NCI-H446 treated with DMSO at 0.1 percent for 48 hours (cell line): ENCODE results near the gene TRAPPC12.
"Not testable (repeated sequence)": the region's sequence is repeated elsewhere in the genome, so short reads cannot be mapped to it uniquely, and the experiment has no call there.

ENCODE experiments used
- DNase-seq: peaks from one replicate; lab custom pipeline; 2025; lab: John Stamatoyannopoulos, UW

TRAPPC12 gene

GRCh38 chr2:3505771-3506170 lies 126.3 kb downstream of the TRAPPC12 start:
- DNase-seq = no peak

DNA sequence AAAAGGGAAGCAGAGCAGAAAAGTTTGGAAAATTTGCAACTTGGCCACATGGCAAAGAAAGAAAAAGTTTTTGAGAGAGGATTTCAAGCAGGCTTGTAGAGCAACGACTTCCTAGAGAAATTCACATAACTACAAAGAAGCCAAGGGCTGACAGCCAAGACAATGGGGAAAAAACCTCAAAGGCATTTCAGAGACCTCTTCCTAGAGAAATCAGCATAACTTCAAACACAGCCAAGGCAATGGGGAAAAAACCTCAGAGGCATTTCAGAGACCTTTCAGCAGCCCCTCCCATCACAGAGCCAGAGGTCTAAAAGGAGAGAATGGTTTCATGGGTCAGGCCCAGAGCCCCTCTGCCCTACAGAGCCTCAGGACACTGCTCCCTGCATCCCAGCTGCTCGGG lies 132.6 kb downstream of the TRAPPC12 start:
- DNase-seq = no peak

DNA sequence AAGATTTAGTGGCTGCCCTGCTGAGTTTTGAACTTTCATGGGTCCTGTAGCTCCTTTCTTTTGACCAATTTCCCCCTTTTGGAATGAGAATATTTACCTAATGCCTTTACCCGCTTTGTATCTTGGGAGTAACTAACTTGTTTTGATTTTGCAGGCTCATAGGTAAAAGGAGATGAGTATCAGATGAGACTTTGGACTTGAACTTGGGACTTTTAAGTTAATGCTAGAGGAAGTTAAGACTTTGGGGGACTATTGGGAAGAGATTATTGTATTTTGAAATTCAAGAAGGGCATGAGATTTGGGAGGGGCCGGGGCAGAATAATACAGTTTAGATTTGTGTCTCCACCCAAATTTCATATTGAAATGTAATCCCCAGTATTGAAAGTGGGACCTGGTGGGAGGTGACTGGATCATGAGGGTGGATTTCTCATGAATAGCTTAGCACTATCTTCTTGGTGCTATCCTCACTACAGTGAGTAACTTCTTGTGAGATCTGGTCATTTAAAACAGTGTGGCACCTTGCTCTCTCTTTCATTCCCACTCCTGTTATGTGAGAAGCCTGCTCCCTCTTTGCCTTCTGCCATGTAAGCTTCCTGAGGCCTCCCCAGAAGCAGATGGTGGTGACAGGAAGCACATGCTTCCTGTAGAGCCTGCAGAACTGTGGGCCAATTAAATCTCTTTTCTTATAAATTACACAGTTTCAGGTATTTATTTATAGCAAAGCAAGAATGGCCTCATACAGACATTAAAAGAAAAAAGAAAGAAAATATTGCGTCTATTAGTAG lies 133.7 kb downstream of the TRAPPC12 start:
- no peak for DNase-seq

DNA sequence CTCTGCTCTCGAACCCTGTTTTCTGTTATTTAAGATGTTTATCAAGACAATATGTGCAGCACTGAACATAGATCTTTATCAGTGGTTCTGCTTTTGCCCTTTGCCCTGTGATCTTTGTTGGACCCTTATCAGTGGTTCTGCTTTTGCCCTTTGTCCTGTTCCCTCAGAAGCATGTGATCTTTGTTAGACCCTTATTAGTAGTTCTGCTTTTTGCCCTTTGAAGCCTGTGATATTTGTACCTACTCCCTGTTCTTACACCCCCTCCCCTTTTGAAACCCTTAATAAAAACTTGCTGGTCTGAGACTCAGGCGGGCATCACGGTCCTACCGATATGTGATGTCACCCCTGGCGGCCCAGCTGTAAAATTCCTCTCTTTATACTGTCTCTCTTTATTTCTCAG lies 135.9 kb downstream of the TRAPPC12 start:
- DNase-seq = not testable (repeated sequence)

DNA sequence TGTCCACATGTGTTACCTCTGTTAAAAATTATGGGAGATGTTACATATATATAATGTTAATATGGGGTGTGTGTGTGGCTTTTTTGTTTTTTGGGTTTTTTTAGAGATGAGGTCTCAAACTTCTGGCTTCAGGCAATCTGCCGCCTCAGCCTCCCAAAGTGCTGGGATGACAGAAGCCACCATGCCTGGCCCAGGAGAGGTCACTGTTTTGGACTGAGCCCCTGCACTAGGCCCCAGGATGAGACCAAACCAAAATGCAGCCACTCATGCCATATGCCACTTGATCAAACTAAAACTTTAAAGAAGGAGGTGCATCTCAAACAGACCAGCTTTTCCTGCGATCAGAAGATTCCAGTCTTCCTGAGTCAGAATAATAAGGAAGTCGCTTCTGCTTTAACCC lies 137.3 kb downstream of the TRAPPC12 start:
- DNase-seq = no peak

- no peak for DNase-seq
These were observed 138.5 kb downstream of the TRAPPC12 start for GRCh38 chr2:3517948-3518495.

DNA sequence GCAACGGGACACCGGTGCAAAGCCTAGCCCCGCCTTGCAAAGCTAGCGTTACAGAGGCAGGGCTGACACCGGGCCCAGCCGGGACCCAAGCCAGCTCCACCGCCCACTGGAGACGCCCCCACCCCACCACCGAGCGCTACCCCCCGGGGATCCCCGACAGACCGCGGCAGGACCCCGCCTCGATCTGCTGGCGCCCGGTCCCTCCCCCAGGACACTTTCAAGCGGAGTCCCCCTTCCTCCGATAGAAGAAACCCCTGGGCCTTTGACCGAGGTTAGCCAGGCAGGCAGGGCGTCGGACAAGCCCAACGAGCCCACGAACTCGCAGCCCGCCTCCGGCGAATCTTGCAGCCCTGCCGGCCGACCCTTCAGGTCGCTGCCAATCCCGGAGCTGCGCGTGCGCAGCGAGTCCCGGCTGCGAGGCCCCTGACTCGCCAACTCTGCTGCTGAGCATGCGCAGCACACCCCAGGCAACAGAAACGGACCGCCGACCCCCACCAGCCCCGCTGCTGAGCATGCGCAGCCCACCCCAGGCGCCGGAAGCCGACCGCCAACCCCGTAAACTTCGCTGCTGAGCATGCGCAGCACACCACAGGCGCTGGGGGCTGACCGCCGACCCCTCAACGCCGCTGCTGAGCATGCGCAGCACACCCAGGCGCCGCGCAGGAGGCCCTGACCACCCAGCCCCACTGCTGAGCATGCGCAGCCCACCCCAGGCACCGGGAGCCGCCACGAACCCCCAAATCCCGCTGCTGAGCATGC lies 139.2 kb downstream of the TRAPPC12 start:
- peak; percentile 97 for DNase-seq

- DNase-seq = peak; percentile 58
These were observed 140.0 kb downstream of the TRAPPC12 start, which contains the start of gene ADI1 for GRCh38 chr2:3519255-3520205. Gene ADI1 (minus strand): TSS chr2:3519531. CDS start chr2:3519487, 44 bp downstream.

DNA sequence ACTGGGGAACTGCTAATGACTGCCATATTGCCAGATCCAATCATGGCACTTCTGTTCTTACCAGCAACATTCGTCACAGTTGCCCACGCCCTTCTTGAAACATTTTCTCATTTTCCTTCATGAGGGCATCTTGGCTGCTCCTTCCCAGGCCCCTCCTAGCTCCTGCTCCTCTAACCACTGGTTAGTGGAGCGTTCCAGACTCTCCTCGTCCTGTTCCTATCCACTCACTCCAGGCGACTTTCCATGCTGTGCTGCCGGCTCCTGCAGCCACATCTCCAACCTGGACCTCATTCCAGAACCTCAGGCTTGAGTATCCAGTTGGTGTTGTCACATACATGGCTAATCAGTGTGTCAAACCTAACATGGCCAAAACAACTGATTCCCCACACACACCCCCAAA lies 141.1 kb downstream of the TRAPPC12 start:
- DNase-seq = no peak

DNA sequence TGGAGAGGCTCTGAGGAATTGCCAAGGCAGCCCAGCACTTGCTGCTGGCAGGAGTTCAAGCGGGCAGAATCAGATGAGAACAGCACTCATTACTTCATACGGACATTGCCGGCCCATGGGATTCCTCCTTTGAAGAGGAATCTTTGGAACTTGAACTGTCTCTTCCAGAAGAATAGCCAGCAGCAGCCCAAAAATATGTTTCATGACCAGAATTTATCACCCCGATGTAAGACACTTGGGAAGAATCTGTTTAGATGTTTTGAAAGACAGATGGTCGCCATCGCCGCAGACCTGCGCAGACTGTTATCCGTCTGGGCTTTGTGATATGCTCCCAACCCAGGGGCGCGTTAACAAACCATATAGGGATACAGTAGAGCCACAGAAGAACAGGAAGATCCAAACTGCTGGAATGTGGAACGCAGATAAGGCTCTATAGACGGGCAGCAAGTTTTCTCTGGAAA lies 143.5 kb downstream of the TRAPPC12 start:
- peak; percentile 12 for DNase-seq

GRCh38 chr2:3523551-3524041 lies 144.1 kb downstream of the TRAPPC12 start:
- DNase-seq = no peak

GRCh38 chr2:3526871-3527270 lies 147.4 kb downstream of the TRAPPC12 start:
- DNase-seq = no peak

DNA sequence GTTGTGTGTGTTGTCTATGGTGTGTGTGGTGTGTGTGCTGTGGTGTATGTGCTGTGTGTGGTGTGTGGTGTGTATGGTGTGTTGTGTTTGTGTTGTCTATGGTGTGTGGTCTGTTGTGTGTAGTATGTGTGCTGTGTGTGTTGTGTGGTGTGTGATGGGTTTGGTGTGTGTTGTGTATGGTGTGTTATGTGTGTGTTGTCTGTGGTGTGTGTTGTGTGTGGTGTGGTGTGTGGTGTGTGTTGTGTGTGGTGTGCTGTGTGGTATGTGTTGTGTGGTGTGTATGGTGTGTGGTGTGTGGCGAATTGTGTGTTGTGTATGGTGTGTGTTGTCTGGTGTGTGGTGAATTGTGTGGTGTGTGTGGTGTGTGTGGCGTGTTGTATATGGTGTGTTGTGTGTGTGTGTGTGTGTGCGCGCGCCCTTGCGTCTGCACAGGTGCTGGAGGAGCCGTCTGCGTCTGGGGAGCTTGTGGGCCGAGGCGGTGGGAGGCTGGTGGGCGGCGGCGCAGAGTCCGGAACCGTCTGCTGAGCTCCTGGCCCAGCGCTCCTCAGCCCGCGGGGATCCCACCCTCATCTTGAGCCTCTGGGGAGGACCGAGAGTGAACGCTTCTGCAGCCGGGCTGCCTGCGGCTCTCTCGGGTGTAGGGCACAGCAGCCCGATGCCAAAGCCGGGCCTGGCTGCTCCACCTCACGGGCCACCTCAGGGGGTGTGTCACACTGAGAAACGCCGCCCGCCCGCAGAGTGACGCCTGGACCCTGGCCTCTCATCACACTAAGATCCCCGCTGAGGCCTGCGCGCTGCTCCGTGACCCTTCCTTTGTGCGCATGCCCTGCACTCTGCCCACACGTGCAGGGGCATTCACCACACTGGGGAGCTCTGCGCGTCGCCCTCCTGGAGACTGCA lies 148.6 kb downstream of the TRAPPC12 start:
- no peak for DNase-seq
